Prostate gland (tissue), 2 donors: ENCODE data around the gene TRIP6. TPM values are rescaled to one million over a fixed set of nuclear protein-coding genes. Genes with fewer than 3 reads are reported as not detected.
"Not testable (repeated sequence)": the region's sequence is repeated elsewhere in the genome, so short reads cannot be mapped to it uniquely, and the experiment has no call there.

ENCODE experiments used
- DNase-seq: peaks from one replicate; pipeline ENCODE4 v3.0.0-alpha.2; 2019; ENCODE audit warnings: low spot score
- H3K27ac ChIP-seq, 2 donors: fragments of 200-600 bp; sonication (generic); 2 replicates each; pipeline ENCODE4 v1.5.1; 2017 to 2019
- H3K27me3 ChIP-seq: fragments of 200-600 bp; sonication (generic); replicated peaks from 2 replicates; pipeline ENCODE4 v1.5.1; 2019; ENCODE audit not compliant: insufficient read depth
- H3K36me3 ChIP-seq, 2 donors: fragments of 200-600 bp; sonication (generic); 1 replicate in 1 of 2; 2 replicates in 1 of 2; pipeline versions ENCODE4 v1.5.1 to v1.8.1; 2017 to 2019
- H3K4me1 ChIP-seq: fragments of 200-600 bp; sonication (generic); replicated peaks from 2 replicates; pipeline ENCODE4 v1.5.1; 2019
- H3K4me3 ChIP-seq, 2 donors: fragments of 200-600 bp; sonication (generic); 2 replicates each; pipeline ENCODE4 v1.5.1; 2017 to 2019
- H3K9me3 ChIP-seq: fragments of 200-600 bp; sonication (generic); 2 replicates; pipeline ENCODE4 v1.5.1; 2017
- CTCF ChIP-seq, 4 experiments: fragments of 200-600 bp in 2 of 4; fragments of 450-650 bp in 2 of 4; sonication (generic) in 2 of 4; IDR thresholded peaks; 1 replicate in 3 of 4; 2 replicates in 1 of 4; pipeline ENCODE4 v1.5.1; 2016 to 2019; ENCODE audit warnings: antibody characterized with exemption in 4 of 4, mild to moderate bottlenecking in 2 of 4, moderate library complexity in 2 of 4
- POLR2A ChIP-seq: fragments of 450-650 bp; IDR thresholded peaks from one replicate; pipeline ENCODE4 v1.6.1; 2016; ENCODE audit warnings: antibody characterized with exemption, mild to moderate bottlenecking
- POLR2AphosphoS5 ChIP-seq: sonication (generic); formaldehyde crosslinking; IDR thresholded peaks from one replicate; pipeline ENCODE4 v1.6.1; 2017; ENCODE audit warnings: antibody characterized with exemption
- WGBS: methylation state at CpG from one replicate; pipeline ENCODE4 v1.1.5; 2018; 5-methylcytosine and 5-hydroxymethylcytosine counted together
- intact Hi-C: fragments of 100-400 bp; cut with DNase I; formaldehyde crosslinking; loops from one replicate; pipeline ENCODE4 v1.14.2; 2022
- total RNA-seq, 2 donors: library from RNA; depleted of rRNA; stranded (reverse); fragments of >200 nt; gene quantifications; one replicate each; pipeline ENCODE4 v1.1.0, GENCODE V29; 2016

Gene TRIP6
- total RNA-seq, 2 donors from 2014 or later: 65.9 to 113 TPM

- TF ChIP-seq CTCF (IDR thresholded peaks at IDR 0.05): no peak
- no peak for TF ChIP-seq POLR2A
- no peak for TF ChIP-seq POLR2AphosphoS5
- intact Hi-C loops: no loop called here
- Histone ChIP-seq H3K9me3 (no peaks in the 10 kb centered on the region), H3K36me3 (no peaks in the 10 kb centered on the region), H3K4me3 (no peak overlapping the region), H3K27me3 (no peaks in the 10 kb centered on the region), H3K27ac (no peak overlapping the region), H3K4me1 (no peaks in the 10 kb centered on the region)
- no peak for DNase-seq
- 78% methylated on average over 2 of the region's 2 CpGs for WGBS
Measured at GRCh38 chr7:100900978-100901377, 33.8 kb downstream of the TRIP6 start.

- intact Hi-C loops: no loop called here
- Histone ChIP-seq H3K4me1 (no peaks in the 10 kb centered on the region), H3K27me3 (no peaks in the 10 kb centered on the region), H3K9me3 (no peaks in the 10 kb centered on the region), H3K4me3 (no peak overlapping the region), H3K36me3 (no peaks in the 10 kb centered on the region), H3K27ac (no peak overlapping the region)
- DNase-seq: no peak
- TF ChIP-seq POLR2A: no peak
- no peak for TF ChIP-seq CTCF (IDR thresholded peaks at IDR 0.05)
- no peak for TF ChIP-seq POLR2AphosphoS5
- 73% methylated on average over 5 of the region's 5 CpGs for WGBS
Measured at GRCh38 chr7:100901921-100902332, 34.7 kb downstream of the TRIP6 start.

GRCh38 chr7:100902638-100903037 lies 35.5 kb downstream of the TRIP6 start:
- no peak for TF ChIP-seq POLR2A
- TF ChIP-seq CTCF (IDR thresholded peaks at IDR 0.05): no peak
- no peak for TF ChIP-seq POLR2AphosphoS5
- no peak for DNase-seq
- intact Hi-C loops: no loop called here
- Histone ChIP-seq H3K4me3 (no peak overlapping the region), H3K36me3 (no peaks in the 10 kb centered on the region), H3K9me3 (no peaks in the 10 kb centered on the region), H3K27me3 (no peaks in the 10 kb centered on the region), H3K27ac (no peak overlapping the region), H3K4me1 (no peaks in the 10 kb centered on the region)
- 86% methylated on average over 7 of the region's 7 CpGs for WGBS

- H3K4me3 ChIP-seq: no peak overlapping the region
- H3K4me1 ChIP-seq: no peaks in the 10 kb centered on the region
- H3K9me3 ChIP-seq: no peaks in the 10 kb centered on the region
- no peak for DNase-seq
- WGBS: 96% methylated on average over 5 of the region's 5 CpGs
- H3K27ac ChIP-seq: no peak overlapping the region
- H3K27me3 ChIP-seq: no peaks in the 10 kb centered on the region
- no peaks in the 10 kb centered on the region for H3K36me3 ChIP-seq
- intact Hi-C loops: no loop called here
- TF ChIP-seq POLR2A (no peak), CTCF (IDR thresholded peaks at IDR 0.05) (no peak), POLR2AphosphoS5 (no peak)
Measured at GRCh38 chr7:100908512-100908911, 41.3 kb downstream of the TRIP6 start.

- DNase-seq, H3K27me3 ChIP-seq, intact Hi-C loops, H3K27ac ChIP-seq, H3K36me3 ChIP-seq, H3K4me1 ChIP-seq, H3K9me3 ChIP-seq, H3K4me3 ChIP-seq: not testable (repeated sequence)
- 81% methylated on average over 7 of the region's 7 CpGs for WGBS
Measured at GRCh38 chr7:100910443-100910842, 43.3 kb downstream of the TRIP6 start.
